GM13977 (cell line): Measurements from ENCODE around the gene CRYBA4.

Experiments
- DNase-seq: peaks from one replicate; pipeline ENCODE4 v3.0.0; 2012; ENCODE audit warnings: low spot score
- in situ Hi-C: fragments of 300-500 bp; cut with MboI; formaldehyde crosslinking; loops from one replicate; pipeline ENCODE4 v1.12.0; 2022; ENCODE audit warnings: low sequenced_read_pairs, low pct_unique_long_range_greater_than_20kb, mixed read lengths, inconsistent platforms; ENCODE audit not compliant: unreplicated experiment
- TF ChIP-seq, protein P1 (sequence below): IDR thresholded peaks from 2 replicates; pipeline ENCODE4 v1.5.1; 2012; ENCODE audit warnings: mild to moderate bottlenecking, control low read depth; ENCODE audit not compliant: insufficient read depth; ENCODE audit errors: extremely low read depth, missing control alignments

The CRYBA4 gene

DNA sequence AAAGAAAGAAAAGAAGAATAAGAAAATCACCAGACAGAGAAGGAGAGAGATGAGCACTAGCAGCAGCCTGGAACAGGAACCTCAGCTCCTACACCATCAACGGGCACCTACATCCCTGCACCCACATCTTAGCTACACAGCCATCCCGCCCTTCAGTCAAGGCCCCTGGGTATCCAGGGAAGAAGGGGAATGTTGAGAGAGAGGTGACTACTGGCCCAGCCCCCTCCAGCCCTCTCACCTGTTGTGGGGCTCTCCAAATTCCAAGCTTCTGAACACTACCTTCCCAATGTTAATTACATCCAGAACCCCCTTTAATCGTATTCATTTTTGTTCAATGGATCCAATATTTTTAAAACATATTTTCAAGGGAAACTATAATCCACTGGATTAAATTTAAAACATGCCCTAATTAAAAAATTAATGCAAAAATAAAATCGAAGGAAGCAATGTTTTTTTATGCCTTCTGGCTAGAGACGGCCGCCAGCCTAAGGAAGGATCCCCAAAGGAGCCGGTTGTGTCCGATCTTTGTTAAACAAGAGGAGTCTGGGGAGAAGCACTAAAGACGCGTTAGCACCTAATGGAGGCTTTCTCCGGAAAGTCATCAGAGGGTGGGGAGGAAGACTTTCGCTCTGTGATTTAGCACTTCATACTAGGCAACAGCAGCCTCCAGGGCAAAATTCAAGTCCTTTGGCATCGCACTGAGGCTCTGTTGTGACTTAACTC lies 41.4 kb upstream of the CRYBA4 start:
- TF ChIP-seq, protein P1, sequence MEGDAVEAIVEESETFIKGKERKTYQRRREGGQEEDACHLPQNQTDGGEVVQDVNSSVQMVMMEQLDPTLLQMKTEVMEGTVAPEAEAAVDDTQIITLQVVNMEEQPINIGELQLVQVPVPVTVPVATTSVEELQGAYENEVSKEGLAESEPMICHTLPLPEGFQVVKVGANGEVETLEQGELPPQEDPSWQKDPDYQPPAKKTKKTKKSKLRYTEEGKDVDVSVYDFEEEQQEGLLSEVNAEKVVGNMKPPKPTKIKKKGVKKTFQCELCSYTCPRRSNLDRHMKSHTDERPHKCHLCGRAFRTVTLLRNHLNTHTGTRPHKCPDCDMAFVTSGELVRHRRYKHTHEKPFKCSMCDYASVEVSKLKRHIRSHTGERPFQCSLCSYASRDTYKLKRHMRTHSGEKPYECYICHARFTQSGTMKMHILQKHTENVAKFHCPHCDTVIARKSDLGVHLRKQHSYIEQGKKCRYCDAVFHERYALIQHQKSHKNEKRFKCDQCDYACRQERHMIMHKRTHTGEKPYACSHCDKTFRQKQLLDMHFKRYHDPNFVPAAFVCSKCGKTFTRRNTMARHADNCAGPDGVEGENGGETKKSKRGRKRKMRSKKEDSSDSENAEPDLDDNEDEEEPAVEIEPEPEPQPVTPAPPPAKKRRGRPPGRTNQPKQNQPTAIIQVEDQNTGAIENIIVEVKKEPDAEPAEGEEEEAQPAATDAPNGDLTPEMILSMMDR: no peak
- in situ Hi-C loops: no loop called here
- no peak for DNase-seq

DNA sequence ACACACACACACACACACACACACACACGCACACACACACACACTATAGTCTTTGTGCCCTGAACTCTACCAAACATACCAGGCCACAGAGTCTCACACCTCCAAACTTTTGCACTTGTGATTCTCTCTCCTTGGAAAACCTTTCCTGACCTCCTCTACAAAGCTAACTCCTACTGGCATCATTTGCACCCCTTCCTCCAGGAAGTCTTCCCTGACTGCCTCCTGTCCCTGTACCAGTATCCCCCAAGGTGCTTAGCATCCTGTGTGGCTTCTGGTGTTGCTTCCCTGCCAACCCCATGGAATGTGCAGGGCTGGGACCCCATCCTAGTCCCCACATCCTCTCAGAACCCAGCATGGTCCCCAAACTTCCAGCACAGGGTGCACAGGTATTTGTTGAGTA lies 40.7 kb upstream of the CRYBA4 start:
- DNase-seq: no peak
- in situ Hi-C loops: no loop called here
- TF ChIP-seq, protein P1: no peak

DNA sequence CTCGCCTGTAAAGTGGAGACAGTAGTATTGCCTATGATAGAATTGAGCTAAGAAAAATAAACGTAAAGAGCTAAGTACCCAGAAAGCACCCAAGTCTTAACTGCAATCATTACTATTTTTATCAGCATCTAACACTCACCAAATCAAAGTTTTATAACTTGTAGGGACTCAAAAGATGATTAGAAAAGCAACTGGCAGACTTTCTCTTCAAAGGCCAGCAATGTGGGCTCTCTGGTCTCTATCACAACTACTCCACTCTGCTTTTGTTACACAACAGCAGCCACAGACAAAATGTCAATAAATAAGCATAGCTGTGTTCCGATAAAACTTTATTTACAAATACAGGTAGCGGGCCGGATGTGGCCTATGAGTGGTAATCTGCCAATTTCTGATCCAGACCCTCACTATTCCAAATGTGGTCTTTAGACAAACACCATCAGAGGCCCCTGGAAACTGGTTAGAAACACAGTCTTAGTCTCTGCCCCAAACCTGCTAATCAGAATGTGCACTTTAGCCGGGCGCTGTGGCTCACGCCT lies 40.1 kb upstream of the CRYBA4 start:
- DNase-seq: no peak
- TF ChIP-seq, protein P1: no peak
- in situ Hi-C loops: no loop called here

DNA sequence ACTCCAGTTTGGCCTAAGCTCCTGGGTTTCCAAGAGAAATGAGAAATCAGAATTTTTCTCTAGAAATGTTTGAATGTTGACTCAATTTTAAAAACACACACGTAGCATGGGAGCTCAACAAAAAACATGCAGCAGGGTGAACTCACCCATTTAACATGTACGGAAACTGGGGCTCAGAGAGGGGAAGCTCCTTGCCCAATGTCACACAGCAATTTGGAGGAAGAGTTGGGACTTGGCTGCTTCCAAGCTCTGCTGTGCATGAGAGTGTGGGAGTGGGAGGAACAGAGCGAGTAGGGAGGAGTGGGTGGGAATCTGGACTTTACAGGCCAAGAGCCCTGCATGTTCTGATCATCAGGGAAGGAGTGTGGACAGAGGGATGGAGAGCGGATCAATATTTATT lies 37.8 kb upstream of the CRYBA4 start:
- in situ Hi-C loops: no loop called here
- DNase-seq: no peak
- TF ChIP-seq, protein P1: no peak

DNA sequence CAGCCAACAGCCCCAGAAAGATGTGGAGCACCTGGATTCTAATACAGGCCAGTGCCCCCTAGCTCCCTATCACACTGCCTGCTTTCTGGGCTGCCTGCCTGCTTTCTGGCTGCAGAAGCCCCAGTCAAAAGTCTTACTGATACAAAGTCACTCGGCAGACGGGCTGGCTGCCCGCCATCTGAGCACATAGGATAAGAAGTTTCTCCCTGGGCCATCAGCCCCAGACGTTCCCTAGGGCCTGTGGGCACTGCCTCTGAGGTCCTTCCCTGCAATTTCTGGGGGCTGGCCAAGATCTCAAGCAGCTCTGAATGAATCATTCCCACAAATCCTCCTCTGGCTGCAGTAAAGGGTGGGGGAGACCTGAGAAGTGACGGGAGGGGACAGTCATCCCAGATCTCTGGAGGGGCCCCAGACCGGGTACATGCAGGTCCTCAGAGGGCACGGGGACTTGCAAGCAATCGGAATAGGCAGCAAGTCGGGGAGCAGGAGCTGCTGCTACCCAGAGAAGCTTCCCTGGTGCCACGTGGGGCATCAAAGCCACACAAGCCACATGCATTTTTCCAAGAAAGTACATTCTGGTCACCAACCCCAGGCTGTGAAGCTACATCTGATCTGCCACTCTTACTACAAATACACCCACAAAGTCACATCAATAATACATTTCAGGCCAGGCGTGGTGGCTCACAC lies 36.5 kb upstream of the CRYBA4 start:
- in situ Hi-C loops: no loop called here
- TF ChIP-seq, protein P1: no peak
- DNase-seq: no peak

DNA sequence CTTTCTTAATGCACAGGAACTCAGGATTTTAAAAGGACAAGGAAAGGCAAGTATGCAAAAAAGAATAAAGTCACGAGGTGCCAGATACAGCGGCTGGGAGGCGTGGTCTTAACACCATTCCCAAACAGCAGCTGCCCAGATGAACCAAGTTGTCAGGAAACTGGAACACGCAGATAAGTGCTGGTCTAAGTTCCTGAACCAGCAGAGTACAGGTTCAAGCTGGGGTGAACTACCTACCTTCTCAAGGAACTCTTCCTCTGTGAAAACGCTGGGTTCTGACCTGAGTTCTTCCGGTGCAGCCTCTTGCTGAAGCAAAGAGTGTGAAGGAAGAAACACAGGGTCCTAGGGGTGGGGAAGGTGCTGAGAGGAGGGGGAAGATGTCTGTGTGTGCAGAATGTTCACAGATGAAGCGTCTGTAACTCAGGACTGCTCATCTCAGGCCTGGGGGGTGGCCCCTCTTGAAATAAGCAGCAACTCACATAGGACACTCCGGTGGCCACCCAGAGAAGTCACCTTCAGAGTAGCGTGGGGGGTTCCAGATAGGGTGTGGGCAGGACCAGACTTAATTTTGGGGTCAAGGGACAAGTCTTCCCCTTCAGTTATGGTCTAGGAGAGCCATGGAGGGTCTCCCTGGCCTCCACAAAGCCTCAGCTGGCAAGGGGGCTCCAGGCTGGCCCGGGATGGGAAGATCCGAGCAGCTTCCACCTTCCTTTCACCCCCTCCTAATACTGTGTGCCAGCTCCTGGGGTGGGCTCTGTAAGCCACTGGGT lies 35.0 kb upstream of the CRYBA4 start:
- in situ Hi-C loops: no loop called here
- DNase-seq: no peak
- TF ChIP-seq, protein P1: no peak
